Regular cardiac myocyte (primary cell): Measurements from ENCODE around the gene COPS6. TPM values are rescaled to one million over a fixed set of nuclear protein-coding genes. Genes with fewer than 3 reads are reported as not detected.

Experiments
- total RNA-seq: library from RNA; depleted of rRNA; stranded (reverse); fragments of >200 nt; gene quantifications from 2 replicates; pipeline ENCODE4 v1.2.3, GENCODE V29; 2014

COPS6 gene
- 41.7 and 150 TPM in 2 replicates for total RNA-seq

GRCh38 chr7:100088621-100089457, at the start of gene COPS6:
Gene COPS6, plus strand, starts transcription at chr7:100088969. Its CDS starts 22 bp downstream, at chr7:100088991.

GRCh38 chr7:100049441-100050291, 39.1 kb upstream of the COPS6 start, which contains the start of gene ZSCAN21:
Gene ZSCAN21, plus strand, starts transcription at chr7:100049774. Its CDS starts 7,233 bp downstream, at chr7:100057007.

GRCh38 chr7:100081535-100082102, 7.2 kb upstream of the COPS6 start, which contains the start of gene ZNF3:
Gene ZNF3, minus strand, starts transcription at chr7:100081723. Its CDS starts 4,366 bp downstream, at chr7:100077357.

GRCh38 chr7:100101016-100101862, 12.5 kb downstream of the COPS6 start, which contains the start of the genes AP4M1 and MCM7:
Gene AP4M1, plus strand, starts transcription at chr7:100101643. Its CDS starts 72 bp downstream, at chr7:100101715.
Gene MCM7, minus strand, starts transcription at chr7:100101397. Its CDS starts 103 bp downstream, at chr7:100101294.

GRCh38 chr7:100119072-100119969, 30.6 kb downstream of the COPS6 start, which contains the start of the genes CNPY4 and TAF6:
Gene CNPY4, plus strand, starts transcription at chr7:100119634. Its CDS starts 111 bp downstream, at chr7:100119745.
Gene TAF6, minus strand, starts transcription at chr7:100119358. Its CDS starts 5,149 bp downstream, at chr7:100114209.

GRCh38 chr7:100126931-100127865, 38.4 kb downstream of the COPS6 start, which contains the start of gene MBLAC1:
Gene MBLAC1, plus strand, starts transcription at chr7:100126967. Its CDS starts 429 bp downstream, at chr7:100127396.

Other genes starting within 250 kb of the COPS6 start
- under 0.01 and 0.28 TPM in 2 replicates for gene OR2AE1, start 211.9 kb upstream of the COPS6 start, total RNA-seq
- gene TRIM4, start 169.4 kb upstream of the COPS6 start, total RNA-seq, result 16.7 and 22.8 TPM in 2 replicates
- 0.19 and 0.28 TPM in 2 replicates for gene GJC3, start 159.3 kb upstream of the COPS6 start, total RNA-seq
- not detected in 2 replicates for gene AZGP1, start 112.9 kb upstream of the COPS6 start, total RNA-seq
- gene ZKSCAN1, start 73.4 kb upstream of the COPS6 start, total RNA-seq, result 35.3 and 49.3 TPM in 2 replicates
- 7.9 and 11.8 TPM in 2 replicates for gene ZSCAN21, start 39.2 kb upstream of the COPS6 start, total RNA-seq
- gene ZNF3, start 7.2 kb upstream of the COPS6 start, total RNA-seq, result 17.4 and 20.0 TPM in 2 replicates
- gene MCM7, start 12.4 kb downstream of the COPS6 start, total RNA-seq, result 20.0 and 148 TPM in 2 replicates
- 16.5 and 22.0 TPM in 2 replicates for gene AP4M1, start 12.7 kb downstream of the COPS6 start, total RNA-seq
- gene TAF6, start 30.4 kb downstream of the COPS6 start, total RNA-seq, result 33.0 and 51.6 TPM in 2 replicates
- gene CNPY4, start 30.7 kb downstream of the COPS6 start, total RNA-seq, result 39.9 and 57.2 TPM in 2 replicates
- gene MBLAC1, start 38.0 kb downstream of the COPS6 start, total RNA-seq, result 2.5 and 4.2 TPM in 2 replicates
- gene LAMTOR4, start 59.9 kb downstream of the COPS6 start, total RNA-seq, result 71.7 and 78.1 TPM in 2 replicates
- gene TRAPPC14, start 69.8 kb downstream of the COPS6 start, total RNA-seq, result 2.8 and 6.9 TPM in 2 replicates
- 1.5 and 3.1 TPM in 2 replicates for gene GAL3ST4, start 79.6 kb downstream of the COPS6 start, total RNA-seq
- gene GPC2, start 88.4 kb downstream of the COPS6 start, total RNA-seq, result 2.1 and 3.1 TPM in 2 replicates
- gene STAG3, start 88.9 kb downstream of the COPS6 start, total RNA-seq, result 1.1 and 4.8 TPM in 2 replicates
- 0.19 TPM in 1 of 2 replicates, not detected in the other for gene PVRIG, start 131.0 kb downstream of the COPS6 start, total RNA-seq
- not detected in 2 replicates for gene SPDYE3, start 218.7 kb downstream of the COPS6 start, total RNA-seq